NCI-H1930 (cell line): Measurements from ENCODE around the gene BLID.

Experiments used
- DNase-seq, 2 experiments: peaks; one replicate each; lab custom pipeline; 2025; lab: John Stamatoyannopoulos, UW

BLID gene

DNA sequence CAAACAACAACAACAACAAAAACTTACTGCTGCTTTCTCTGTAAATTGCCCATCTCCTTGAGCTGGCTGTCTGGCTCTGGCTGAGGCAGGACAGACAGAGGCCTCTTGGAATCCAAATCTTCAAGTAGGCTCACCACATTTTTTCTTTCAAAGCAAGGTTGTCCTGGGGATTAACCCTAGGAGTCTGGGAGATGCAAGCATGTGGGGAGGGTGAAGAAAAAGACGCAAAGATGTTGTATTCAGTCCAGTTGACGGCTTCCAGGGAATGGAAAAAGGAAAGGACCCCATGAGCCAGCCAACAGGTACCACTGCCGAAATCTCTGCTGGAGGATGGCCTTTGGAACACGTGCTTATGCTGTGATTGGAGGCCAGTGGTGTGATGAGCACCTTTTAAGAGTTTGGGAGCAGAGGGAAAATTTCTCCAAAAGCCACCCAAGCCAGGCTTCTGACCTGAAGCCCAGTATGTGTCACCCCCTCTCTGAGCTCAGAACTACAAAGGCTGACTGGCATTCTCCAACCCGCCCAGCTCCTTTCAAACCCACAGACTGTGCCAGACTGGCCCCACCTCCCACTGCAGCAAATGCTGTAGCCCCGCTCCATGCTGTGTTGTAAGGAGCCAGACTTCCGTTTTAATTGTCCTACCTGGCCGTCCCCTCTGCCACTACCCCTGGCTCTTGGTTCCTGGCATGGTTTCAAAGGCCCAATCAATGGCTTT lies 10.8 kb downstream of the BLID start:
- no peak for DNase-seq

DNA sequence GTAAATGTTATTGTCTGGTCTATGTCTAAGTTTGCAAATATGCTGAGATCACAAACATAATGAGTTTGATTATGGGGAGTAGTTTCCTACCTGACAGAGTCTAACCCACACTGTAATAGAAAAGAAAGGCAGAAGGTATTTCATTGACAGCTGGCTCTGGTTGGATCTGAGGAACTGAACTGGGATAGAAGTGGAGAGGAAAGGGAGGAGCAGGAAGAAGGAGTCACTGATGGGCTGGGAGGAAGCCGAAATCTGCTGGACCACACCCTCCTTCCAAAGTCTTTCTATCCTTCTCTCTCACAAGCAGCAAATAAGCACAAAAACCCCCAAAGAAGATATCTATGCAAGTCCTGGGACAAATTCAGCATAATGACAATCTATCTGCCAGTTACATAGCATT lies 11.7 kb downstream of the BLID start:
- no peak for DNase-seq

- peak in 1 of 2 experiments; percentile 41 for DNase-seq
These were observed 12.3 kb downstream of the BLID start for GRCh38 chr11:122103726-122104125.

DNA sequence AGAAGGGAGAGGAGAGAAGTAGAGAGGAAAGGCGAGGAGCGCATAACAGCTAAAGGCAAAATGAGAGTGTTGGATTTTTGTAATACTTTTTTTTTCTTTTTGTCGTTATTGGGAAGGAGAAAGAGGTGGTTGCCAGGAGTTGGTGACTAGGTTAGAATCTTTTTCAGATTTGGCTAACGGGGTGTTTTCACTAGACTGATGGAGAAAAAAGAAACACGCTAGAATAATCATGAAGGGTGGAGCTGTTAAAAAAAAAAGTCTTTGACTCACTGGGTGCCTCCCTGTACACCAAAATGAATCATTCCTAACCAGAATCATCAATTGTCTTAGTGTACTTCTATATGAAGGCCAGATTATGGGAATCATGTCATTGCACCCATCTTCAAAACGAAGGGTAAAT lies 12.7 kb downstream of the BLID start:
- no peak for DNase-seq

- no peak for DNase-seq
These were observed 13.6 kb downstream of the BLID start for GRCh38 chr11:122102426-122102825.

DNA sequence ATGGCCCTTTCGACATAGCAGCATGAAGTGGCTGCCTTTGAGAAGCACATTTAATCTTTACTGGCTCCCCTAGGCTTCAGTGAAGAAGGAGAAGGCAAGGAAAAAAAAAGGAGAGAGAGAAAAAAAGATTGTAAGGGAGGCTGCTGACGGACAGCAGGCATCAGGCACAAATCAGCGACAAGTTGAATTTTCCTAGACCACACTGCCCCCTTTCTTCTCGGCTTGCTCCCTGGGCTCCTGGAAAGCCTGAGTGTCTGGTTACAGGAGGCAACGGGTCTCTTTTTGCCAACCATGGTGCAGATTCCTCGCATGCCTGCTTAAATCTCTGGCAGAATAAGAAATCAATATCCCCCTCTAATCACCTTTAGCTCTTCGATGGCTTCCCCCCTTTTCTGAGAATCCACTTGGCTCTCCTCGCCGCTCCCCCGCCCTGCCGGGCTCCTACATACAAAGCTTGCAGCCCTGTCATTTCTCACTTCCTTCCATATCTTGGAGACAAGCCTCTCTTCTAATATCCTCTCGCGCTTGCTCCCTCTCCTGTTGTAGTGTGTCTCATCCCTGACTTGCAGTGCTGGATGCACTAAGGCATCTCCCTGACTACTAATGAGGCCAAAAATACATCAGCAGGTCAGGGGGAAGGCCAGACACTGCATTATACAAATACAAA lies 14.3 kb downstream of the BLID start:
- peak; percentile 58 to 75 for DNase-seq

- DNase-seq, result peak in 1 of 2 experiments; percentile 54
These were observed 15.3 kb downstream of the BLID start for GRCh38 chr11:122100756-122101080.

DNA sequence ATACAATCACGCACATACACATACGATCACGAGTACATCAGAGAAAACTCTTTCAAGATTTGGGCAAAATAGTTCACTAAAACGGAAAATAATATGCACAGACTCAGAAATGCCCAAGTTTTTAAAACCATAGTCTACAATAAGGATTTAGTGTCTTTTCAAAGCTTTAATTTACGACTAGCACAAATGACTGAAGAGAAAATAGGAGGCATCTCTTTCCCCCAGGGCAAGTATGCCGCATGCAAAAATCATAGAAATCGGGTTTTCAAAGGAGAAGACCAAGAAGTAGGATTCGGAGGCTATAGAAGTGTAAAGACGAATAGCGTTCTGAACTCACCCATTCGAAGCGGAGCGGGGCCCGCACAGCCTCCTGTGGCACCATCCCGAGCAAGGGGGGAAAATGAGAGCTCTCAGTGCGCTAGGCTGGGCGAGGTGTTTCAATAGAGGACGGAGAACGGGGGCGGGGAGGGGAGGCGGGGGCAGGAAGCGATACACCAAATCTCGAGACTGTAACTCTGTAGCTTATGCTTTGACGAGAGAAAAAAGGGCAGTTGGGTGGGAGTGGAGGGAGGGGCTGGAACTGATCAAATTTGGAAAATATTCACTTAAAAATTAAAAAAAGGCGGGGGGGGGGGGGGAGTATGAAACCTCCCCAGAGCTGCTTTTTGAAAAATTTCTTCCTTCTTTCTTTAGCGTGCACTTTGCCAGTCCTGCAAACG lies 15.8 kb downstream of the BLID start:
- peak; percentile 30 to 54 for DNase-seq

GRCh38 chr11:122099374-122100036 lies 16.5 kb downstream of the BLID start:
- peak; percentile 47 to 53 for DNase-seq

DNA sequence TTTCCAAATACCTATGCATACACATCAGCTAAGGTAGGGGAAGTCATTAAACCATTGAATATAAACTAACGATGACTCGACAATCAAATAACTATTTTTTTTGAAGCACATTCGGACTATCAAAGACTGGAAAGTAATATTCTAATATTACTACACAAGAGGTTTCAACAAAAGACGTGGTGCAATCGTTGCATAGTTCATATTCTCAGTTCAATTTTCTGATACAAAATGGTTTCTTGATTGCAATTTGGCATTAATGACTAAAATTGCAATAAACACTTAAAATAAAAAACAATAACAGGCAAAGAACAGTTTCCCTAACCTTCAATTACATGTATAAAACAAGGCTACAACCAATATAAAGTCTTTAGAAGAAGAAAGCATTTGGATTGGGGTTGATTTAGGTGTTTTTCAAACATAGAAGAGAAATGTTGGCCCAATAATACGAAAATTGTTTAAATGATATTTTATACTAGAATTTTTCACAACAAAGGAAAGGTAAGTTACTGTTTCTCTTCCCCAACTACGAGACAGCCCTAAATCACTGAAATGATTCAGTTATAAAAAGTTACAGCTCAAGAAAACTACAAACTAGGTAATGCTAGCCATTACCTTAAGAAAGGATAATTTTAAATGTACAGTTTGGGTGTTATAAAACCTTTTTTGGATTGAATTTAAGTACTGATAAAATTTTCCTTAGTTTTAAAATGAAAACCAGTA lies 17.6 kb downstream of the BLID start:
- no peak for DNase-seq

DNA sequence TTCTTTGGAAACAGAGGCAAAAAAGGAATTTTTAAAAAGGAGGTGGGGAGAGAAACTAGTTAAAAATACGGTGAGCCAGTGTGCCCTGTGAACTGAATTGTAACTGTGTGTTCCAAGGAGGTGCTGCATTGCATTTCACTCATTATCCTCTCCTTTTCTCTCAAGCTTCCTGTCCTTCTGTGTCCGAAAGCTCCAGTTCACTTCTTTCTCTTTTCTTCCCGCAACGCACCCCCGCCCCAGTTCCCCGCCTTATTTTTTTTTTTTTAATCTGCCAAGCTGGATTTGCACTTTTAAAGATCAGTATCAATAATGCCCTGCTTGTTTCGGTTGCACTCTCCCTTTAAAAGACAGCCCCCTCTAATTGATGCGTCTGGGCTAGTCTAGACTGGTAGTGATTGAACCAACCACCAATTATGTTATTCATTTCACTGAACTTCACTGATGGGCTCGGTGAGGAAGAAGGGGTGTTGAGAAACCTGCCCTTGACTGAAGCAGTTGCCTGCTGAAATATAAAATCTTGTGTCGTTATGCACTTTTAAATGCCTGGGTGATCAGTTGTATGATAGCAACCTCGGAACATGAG lies 18.5 kb downstream of the BLID start:
- DNase-seq, result peak; percentile 65 to 76

DNA sequence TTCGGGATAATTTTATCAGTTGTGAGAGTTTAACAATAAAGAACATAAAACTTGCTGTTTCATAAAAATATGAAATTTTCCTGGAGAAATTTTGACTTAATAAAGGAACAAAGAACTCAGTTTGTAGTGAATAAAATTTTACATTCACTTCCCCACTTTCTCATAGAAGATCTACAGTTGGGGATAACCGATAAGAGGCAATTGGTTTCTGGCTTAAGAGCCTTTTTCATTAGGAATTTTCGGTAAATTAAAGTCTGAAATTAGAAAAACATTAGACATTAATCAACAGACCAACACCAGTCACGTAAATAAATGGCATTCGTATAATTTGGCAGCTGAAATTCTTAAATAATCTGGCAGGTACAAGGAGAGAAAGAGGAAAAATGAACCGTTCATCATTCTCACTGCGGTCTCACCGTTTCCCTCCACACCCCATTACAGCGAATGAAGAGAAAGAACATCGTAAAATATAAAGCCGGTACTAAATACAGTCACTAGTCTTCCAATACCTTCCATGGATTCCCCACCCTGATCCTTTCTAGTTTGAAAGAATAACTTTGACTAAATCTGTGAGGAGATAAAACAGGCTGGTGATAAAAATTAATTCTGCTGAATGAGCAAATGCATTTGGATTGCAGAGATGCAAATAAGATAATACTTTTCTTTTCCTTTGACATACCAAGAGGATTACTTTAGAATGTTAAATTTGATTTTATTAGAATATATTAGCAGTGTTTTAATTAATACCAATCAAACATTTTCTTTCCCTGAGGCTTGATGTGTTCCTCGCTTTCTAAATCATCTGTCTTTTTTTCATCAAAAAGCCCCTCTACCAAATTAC lies 19.5 kb downstream of the BLID start:
- peak in 1 of 2 experiments; percentile 37 for DNase-seq

- DNase-seq, result peak; percentile 33 to 70
These were observed 20.2 kb downstream of the BLID start for GRCh38 chr11:122095681-122096262.

DNA sequence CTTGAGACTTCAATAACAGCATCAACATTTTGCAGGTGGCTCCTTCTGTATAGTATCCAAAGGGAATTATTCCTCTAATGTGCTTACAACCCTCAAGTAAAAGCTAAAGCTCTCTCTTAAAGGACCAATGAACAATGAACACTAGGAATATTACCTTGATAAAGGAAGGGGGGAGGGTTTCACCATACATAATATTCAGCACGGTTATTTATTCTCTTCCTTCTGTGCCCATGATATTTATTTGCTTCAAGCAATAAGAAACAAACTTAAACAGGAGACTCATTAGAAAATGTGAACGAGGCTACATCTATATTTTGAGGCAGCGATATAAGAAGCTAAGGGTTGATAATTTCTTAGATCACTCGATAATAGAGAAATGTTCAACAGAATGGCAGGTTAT lies 21.2 kb downstream of the BLID start:
- DNase-seq, result no peak

DNA sequence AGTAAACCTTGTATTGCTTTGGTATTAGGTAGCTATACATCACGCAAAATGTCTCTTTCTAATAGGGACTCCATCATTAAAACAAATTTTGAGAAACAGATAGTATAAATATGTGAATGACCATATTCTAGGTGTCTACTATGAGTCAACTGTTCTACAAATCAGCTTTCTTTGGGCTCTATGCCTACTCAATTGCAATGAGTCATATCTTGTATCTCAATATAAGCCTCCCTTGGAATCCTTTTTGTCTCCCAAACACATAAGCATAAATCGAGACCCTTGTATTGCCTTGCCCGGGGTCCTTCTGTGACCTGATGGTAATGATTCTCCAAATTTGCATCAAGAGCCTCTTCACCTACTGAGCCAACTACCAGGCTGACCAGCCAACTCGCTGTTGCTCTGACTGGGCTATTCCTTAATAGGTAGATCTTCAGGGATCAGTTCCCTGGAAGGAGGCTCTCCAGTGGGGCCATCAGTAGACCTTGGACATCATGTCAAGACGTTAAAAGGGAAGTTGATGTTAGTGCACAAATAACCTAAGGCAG lies 22.2 kb downstream of the BLID start:
- no peak for DNase-seq

GRCh38 chr11:122091835-122092234 lies 24.2 kb downstream of the BLID start:
- DNase-seq, result no peak

DNA sequence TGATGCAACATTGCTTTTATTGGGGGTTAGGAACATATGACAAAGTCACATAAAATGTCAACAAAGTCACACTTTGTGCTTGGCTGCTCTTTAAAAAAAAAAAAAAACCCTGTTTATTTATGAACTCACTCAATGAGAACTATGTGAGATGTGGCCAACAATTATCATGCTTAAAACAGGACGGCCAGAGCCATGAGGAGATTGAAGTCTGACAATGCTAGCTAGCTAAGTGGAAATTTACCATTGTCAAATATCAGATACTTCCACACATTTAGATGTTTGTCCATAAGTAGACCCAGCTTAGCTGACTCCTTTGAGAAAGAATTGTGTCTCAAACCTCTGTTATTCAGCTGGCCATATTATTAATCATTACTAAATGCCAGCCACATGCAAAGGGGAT lies 26.9 kb downstream of the BLID start:
- no peak for DNase-seq

GRCh38 chr11:122085712-122086111 lies 30.3 kb downstream of the BLID start:
- DNase-seq, result no peak

DNA sequence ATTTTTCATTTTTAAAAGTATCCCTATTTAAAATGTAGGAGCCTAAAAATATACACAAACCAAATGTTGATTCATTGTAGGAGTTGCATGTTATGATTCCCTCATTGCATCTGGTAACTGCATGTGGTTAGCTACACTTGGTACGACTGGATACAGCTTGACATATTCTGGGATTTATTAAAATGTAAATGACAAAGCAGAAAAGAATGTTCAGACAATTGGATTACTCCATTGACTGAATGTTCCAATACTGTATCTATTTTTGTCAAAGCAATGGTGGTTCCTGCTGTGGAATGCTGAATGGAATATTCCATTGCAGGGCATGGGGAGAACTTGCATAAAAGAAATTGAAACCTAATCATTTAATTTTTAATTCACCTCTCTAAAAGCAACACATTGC lies 30.8 kb downstream of the BLID start:
- DNase-seq, result no peak

GRCh38 chr11:122082205-122082604 lies 33.8 kb downstream of the BLID start:
- DNase-seq, result no peak
